Ovary (tissue), 3 donors: ENCODE measurements around the gene GNPTG.

ENCODE experiments used
- CTCF ChIP-seq, 3 donors: fragments of 450-650 bp in 2 of 3; fragments of 200-600 bp in 1 of 3; IDR thresholded peaks; one replicate each; pipeline versions ENCODE4 v1.5.1 to v1.8.0; 2016 to 2022; ENCODE audit warnings: antibody characterized with exemption in 3 of 3, mild to moderate bottlenecking in 1 of 3
- EP300 ChIP-seq: sonication (generic); formaldehyde crosslinking; IDR thresholded peaks from one replicate; pipeline ENCODE4 v1.6.1; 2017; ENCODE audit warnings: antibody characterized with exemption
- POLR2A ChIP-seq: fragments of 450-650 bp; IDR thresholded peaks from one replicate; pipeline ENCODE4 v1.6.1; 2017; ENCODE audit warnings: antibody characterized with exemption, mild to moderate bottlenecking, moderate library complexity
- donor health status: DM: no; HTN: no; CAD: no.

- TF ChIP-seq POLR2A (no peak), CTCF (IDR thresholded peaks at IDR 0.05) (no peak), EP300 (no peak)
Observed at GRCh38 chr16:1381612-1382406, 30.1 kb downstream of the GNPTG start.
